ENCODE data around the gene NLRC4.

The NLRC4 gene

DNA sequence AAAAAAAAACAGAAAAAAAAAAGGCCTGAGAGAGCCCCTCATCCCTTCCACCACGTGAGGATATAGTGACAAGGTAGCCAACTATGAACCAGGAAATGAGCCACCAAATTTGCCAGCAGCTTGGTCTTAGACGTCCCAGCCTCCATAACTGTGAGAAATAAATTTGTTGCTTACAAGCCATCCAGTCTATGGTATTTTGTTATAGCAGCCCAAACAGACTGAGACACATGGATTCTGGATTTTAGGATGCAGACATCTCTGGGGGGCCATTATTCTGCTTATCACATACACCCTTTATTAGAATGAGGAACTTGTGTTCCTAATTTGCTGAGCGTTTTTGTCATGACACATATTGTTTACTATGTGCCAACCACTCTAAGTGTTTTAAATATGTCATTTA, 7.6 kb upstream of the NLRC4 start:
- H3K9me3 Mint-ChIP-seq = no peaks in the 10 kb centered on the region
- no peak overlapping the region for H3K27ac Mint-ChIP-seq
- no peaks in the 10 kb centered on the region for H3K36me3 Mint-ChIP-seq (ENCODE audit: low read depth)
- peaks cover under 1% of the 10 kb centered on the region for H3K4me1 Mint-ChIP-seq (ENCODE audit: low read depth)
- peaks cover 4% of the 10 kb centered on the region for H3K27me3 Mint-ChIP-seq (ENCODE audit: low read depth)
- no peak overlapping the region for H3K4me3 Mint-ChIP-seq

GRCh38 chr2:32271063-32271462, 6.4 kb upstream of the NLRC4 start:
- H3K4me3 Mint-ChIP-seq = no peak overlapping the region
- H3K27ac Mint-ChIP-seq = no peak overlapping the region
- no peaks in the 10 kb centered on the region for H3K4me1 Mint-ChIP-seq (ENCODE audit: low read depth)
- peaks cover 4% of the 10 kb centered on the region for H3K27me3 Mint-ChIP-seq (ENCODE audit: low read depth)
- H3K9me3 Mint-ChIP-seq = no peaks in the 10 kb centered on the region
- H3K36me3 Mint-ChIP-seq (ENCODE audit: low read depth) = no peaks in the 10 kb centered on the region

DNA sequence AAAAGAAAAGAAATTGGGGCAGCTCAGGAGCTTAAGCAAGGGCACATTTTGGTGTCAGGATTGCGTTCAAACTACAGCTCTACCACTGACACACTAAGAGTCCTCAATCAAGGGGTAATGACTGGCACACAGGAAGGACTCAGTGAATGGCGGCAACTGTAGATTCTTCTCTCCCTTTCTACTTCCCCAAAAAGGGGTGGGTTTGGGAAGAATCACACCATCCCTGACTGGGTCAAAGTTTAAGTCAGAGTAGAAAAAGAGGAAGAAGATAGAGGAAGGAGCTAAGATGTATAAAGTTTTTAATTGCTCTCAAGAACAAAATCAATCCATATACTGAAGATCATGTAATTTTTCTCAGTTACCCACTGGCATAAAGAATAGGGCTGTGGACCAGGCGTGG, 2.6 kb downstream of the NLRC4 start:
- H3K9me3 Mint-ChIP-seq = no peaks in the 10 kb centered on the region
- H3K36me3 Mint-ChIP-seq (ENCODE audit: low read depth) = no peaks in the 10 kb centered on the region
- H3K27me3 Mint-ChIP-seq (ENCODE audit: low read depth) = no peaks in the 10 kb centered on the region
- no peak overlapping the region for H3K27ac Mint-ChIP-seq
- H3K4me1 Mint-ChIP-seq (ENCODE audit: low read depth) = peaks cover 8% of the 10 kb centered on the region
- H3K4me3 Mint-ChIP-seq = no peak overlapping the region

- Mint-ChIP-seq H3K27ac (no peak overlapping the region), H3K4me1 (ENCODE audit: low read depth) (peaks cover 8% of the 10 kb centered on the region), H3K27me3 (ENCODE audit: low read depth) (no peaks in the 10 kb centered on the region), H3K4me3 (no peak overlapping the region), H3K36me3 (ENCODE audit: low read depth) (no peaks in the 10 kb centered on the region), H3K9me3 (no peaks in the 10 kb centered on the region)
Observed at GRCh38 chr2:32260376-32260775, 4.3 kb downstream of the NLRC4 start.

DNA sequence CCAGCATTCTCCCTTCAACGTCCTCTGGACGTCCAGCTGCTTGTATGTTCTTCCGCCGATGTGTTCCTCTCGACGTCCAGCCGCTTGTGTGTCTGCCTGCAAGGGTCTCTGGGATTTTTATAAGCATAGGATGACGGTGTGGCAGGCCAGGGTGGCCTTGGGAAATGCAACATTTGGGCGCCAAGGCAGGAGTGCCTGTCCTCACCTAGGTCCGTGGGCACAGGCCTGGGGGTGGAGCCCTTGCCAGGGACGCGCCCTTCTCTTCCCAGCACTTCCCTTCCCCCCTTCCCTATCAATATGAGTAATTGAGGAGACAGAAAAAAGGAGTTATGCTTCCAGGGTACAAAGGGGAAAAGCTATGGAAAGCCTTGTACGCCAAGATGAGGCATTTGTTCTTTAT, 6.4 kb downstream of the NLRC4 start:
- Mint-ChIP-seq H3K4me1 (ENCODE audit: low read depth) (peaks cover 2% of the 10 kb centered on the region), H3K36me3 (ENCODE audit: low read depth) (no peaks in the 10 kb centered on the region), H3K9me3 (no peaks in the 10 kb centered on the region), H3K27ac (no peak overlapping the region), H3K4me3 (no peak overlapping the region), H3K27me3 (ENCODE audit: low read depth) (no peaks in the 10 kb centered on the region)

GRCh38 chr2:32250290-32250689, 14.4 kb downstream of the NLRC4 start:
- Mint-ChIP-seq H3K27me3 (ENCODE audit: low read depth) (no peaks in the 10 kb centered on the region), H3K4me3 (no peak overlapping the region), H3K9me3 (no peaks in the 10 kb centered on the region), H3K27ac (no peak overlapping the region), H3K4me1 (ENCODE audit: low read depth) (no peaks in the 10 kb centered on the region), H3K36me3 (ENCODE audit: low read depth) (no peaks in the 10 kb centered on the region)

DNA sequence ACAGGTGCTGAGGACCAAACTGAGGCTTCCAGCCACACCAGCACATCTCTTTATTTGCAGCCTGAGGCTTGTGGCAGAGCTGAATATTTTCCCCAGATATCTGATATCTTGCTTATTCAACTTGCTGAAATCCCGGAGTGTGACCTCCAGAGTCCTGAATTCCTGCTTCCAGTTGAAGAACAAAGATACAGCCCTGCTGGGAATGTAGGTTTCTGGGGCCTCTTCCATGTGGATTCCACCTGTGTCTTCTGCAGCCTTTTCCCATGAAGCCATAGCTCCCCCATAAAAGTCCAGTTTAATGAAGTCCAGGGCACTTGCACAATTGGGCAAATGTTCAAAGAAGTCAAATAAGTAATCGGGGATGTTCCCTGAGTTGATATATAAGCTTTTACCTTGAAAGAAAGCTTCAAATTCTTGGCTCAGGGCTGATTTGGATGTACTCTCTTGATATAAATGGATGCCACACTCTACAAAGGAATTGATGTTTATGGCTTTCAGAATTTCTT, 14.9 kb downstream of the NLRC4 start:
- H3K36me3 Mint-ChIP-seq (ENCODE audit: low read depth) = no peaks in the 10 kb centered on the region
- no peak overlapping the region for H3K27ac Mint-ChIP-seq
- no peaks in the 10 kb centered on the region for H3K27me3 Mint-ChIP-seq (ENCODE audit: low read depth)

DNA sequence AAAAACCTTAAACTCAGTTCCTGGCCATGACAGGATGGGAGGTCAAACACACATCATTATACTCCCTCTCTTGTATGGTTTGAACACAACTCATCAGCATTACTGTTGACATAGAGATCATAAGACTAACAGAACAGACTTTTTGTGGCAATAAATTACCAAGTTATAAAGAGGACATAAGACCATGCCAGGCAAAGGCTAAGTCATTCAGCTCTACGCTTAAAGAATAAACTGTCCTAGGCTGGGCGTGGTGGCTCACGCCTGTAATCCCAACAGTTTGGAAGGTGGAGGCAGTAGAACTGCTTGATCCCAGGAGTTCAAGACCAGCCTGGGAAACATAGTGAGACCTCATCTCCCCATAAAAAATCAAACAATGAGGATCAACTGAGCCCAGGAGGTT, 16.4 kb downstream of the NLRC4 start:
- no peaks in the 10 kb centered on the region for H3K27me3 Mint-ChIP-seq (ENCODE audit: low read depth)
- H3K4me3 Mint-ChIP-seq = no peak overlapping the region
- no peaks in the 10 kb centered on the region for H3K4me1 Mint-ChIP-seq (ENCODE audit: low read depth)
- no peak overlapping the region for H3K27ac Mint-ChIP-seq
- no peaks in the 10 kb centered on the region for H3K36me3 Mint-ChIP-seq (ENCODE audit: low read depth)
- no peaks in the 10 kb centered on the region for H3K9me3 Mint-ChIP-seq

More for the DNA sequence above, 14.9 kb downstream of the NLRC4 start:
- H3K4me1 Mint-ChIP-seq (ENCODE audit: low read depth) = no peaks in the 10 kb centered on the region
- no peak overlapping the region for H3K4me3 Mint-ChIP-seq
- no peaks in the 10 kb centered on the region for H3K9me3 Mint-ChIP-seq

DNA sequence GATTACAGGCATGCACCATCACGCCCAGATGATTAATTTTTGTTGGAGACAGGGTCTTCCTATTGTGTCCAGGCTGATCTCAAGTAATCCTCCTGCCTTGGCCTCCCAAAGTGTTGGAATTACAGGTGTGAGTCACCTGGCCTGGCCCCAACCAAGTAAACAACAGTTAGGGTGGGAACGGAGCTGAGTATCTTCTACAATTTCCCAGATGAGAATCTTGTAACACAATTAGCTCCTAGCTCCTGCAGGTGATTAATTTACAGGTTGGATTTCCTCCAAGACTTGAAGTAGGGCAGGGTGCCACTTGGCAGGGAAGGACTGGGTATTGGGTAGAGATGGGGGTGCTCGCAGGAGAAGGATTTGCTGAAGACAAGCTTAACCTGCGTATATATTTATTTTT, 17.8 kb downstream of the NLRC4 start:
- H3K4me1 Mint-ChIP-seq (ENCODE audit: low read depth) = no peaks in the 10 kb centered on the region
- H3K4me3 Mint-ChIP-seq = no peak overlapping the region
- no peaks in the 10 kb centered on the region for H3K36me3 Mint-ChIP-seq (ENCODE audit: low read depth)
- H3K27me3 Mint-ChIP-seq (ENCODE audit: low read depth) = no peaks in the 10 kb centered on the region
- H3K27ac Mint-ChIP-seq = no peak overlapping the region
- H3K9me3 Mint-ChIP-seq = no peaks in the 10 kb centered on the region

- Mint-ChIP-seq H3K4me3 (no peak overlapping the region), H3K27me3 (ENCODE audit: low read depth) (no peaks in the 10 kb centered on the region), H3K27ac (no peak overlapping the region), H3K4me1 (ENCODE audit: low read depth) (no peaks in the 10 kb centered on the region), H3K9me3 (no peaks in the 10 kb centered on the region), H3K36me3 (ENCODE audit: low read depth) (no peaks in the 10 kb centered on the region)
Observed at GRCh38 chr2:32242331-32242730, 22.4 kb downstream of the NLRC4 start.

DNA sequence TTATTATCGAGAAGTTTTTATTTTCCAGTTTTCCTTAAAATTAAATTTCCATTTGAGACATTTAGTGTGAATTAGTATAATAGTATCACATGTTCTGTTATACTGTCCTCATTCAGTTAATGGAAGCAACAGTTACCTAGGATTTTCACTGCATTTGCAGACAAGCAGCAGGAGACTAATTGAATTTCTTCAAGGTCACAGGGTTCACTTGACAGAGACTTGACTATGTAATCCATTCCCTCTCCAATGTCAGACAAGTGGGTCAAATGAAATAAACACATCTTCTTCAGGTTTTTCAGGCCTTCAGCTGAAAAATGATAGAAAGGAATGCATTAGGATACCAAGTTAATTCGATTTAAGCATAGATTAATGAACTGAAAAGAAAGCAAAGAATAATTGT, 26.7 kb downstream of the NLRC4 start:
- no peak overlapping the region for H3K27ac Mint-ChIP-seq
- H3K27me3 Mint-ChIP-seq (ENCODE audit: low read depth) = no peaks in the 10 kb centered on the region
- H3K36me3 Mint-ChIP-seq (ENCODE audit: low read depth) = peaks cover 1% of the 10 kb centered on the region
- no peaks in the 10 kb centered on the region for H3K9me3 Mint-ChIP-seq
- no peak overlapping the region for H3K4me3 Mint-ChIP-seq
- H3K4me1 Mint-ChIP-seq (ENCODE audit: low read depth) = no peaks in the 10 kb centered on the region

DNA sequence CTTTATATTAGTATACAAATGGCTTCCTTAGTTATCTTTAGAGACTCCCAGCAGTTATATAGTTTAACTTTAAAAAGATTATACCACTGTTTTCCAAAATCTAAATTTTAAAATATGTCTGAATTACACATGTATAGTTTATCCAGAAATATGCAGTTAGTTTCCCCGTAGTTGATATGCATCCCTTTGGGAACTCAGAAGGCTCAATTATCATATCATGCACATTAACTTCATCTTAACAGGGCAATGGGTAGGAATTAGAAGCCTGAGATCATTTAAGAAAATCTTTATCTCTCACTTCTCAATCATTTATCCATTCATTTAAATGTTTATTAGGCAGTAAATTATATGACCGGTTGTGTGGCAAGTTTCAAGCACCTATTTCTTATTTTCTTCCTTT, 27.2 kb downstream of the NLRC4 start:
- Mint-ChIP-seq H3K9me3 (no peaks in the 10 kb centered on the region), H3K4me3 (no peak overlapping the region)

GRCh38 chr2:32235315-32235714, 29.4 kb downstream of the NLRC4 start:
- H3K27ac Mint-ChIP-seq = no peak overlapping the region
- H3K36me3 Mint-ChIP-seq (ENCODE audit: low read depth) = peaks cover 4% of the 10 kb centered on the region

More for the DNA sequence above, 27.2 kb downstream of the NLRC4 start:
- Mint-ChIP-seq H3K36me3 (ENCODE audit: low read depth) (peaks cover 2% of the 10 kb centered on the region), H3K4me1 (ENCODE audit: low read depth) (no peaks in the 10 kb centered on the region), H3K27ac (no peak overlapping the region), H3K27me3 (ENCODE audit: low read depth) (no peaks in the 10 kb centered on the region)

GRCh38 chr2:32231959-32232358, 32.7 kb downstream of the NLRC4 start:
- no peaks in the 10 kb centered on the region for H3K4me1 Mint-ChIP-seq (ENCODE audit: low read depth)
- no peak overlapping the region for H3K27ac Mint-ChIP-seq
- H3K4me3 Mint-ChIP-seq = no peak overlapping the region
- peaks cover 6% of the 10 kb centered on the region for H3K36me3 Mint-ChIP-seq (ENCODE audit: low read depth)
- no peaks in the 10 kb centered on the region for H3K27me3 Mint-ChIP-seq (ENCODE audit: low read depth)
- no peaks in the 10 kb centered on the region for H3K9me3 Mint-ChIP-seq

More at GRCh38 chr2:32235315-32235714, 29.4 kb downstream of the NLRC4 start:
- H3K4me3 Mint-ChIP-seq = no peak overlapping the region
- no peaks in the 10 kb centered on the region for H3K27me3 Mint-ChIP-seq (ENCODE audit: low read depth)
- no peaks in the 10 kb centered on the region for H3K4me1 Mint-ChIP-seq (ENCODE audit: low read depth)
- H3K9me3 Mint-ChIP-seq = no peaks in the 10 kb centered on the region

DNA sequence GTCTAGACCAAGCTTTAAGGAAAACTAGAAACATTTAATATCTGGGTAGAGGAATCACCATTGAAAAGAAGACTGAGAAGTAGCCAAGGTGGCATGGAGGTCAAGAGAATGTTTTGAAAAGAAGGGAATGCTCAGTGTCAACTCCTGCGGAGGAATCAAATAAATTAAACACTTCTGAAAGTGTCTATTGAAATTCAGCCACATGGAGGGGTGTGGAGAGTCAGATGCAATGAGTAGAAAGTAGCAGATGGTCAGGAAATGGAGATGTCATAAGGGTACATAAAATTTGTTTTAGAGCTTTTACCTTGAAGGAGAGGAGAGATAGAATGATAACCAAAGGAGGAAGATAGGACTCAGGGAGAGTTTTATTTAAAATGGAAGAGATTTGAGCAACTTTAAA, 35.1 kb downstream of the NLRC4 start:
- no peaks in the 10 kb centered on the region for H3K9me3 Mint-ChIP-seq

DNA sequence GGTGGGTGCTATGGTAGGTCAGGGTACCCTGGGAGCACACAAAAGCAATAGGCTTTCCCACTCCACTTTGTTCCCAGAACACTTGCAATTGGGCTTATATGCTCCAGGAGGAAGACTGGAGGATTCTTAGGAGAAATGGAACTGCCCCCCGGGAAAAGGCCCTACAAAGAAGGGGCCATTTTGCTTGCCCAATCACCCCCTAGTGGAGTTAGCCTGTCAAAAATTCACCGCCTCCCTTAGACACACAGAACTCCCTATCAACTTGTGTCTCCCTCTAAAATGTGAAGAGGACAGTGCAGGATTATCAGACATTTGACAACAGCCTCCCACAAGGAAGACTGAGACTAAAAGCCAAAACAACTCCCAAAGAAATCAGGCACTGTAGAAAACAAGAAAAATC, 36.5 kb downstream of the NLRC4 start:
- H3K4me3 Mint-ChIP-seq = no peak overlapping the region
- no peaks in the 10 kb centered on the region for H3K4me1 Mint-ChIP-seq (ENCODE audit: low read depth)
- H3K27me3 Mint-ChIP-seq (ENCODE audit: low read depth) = no peaks in the 10 kb centered on the region
- H3K36me3 Mint-ChIP-seq (ENCODE audit: low read depth) = peaks cover 11% of the 10 kb centered on the region
- no peaks in the 10 kb centered on the region for H3K9me3 Mint-ChIP-seq
- H3K27ac Mint-ChIP-seq = no peak overlapping the region

More for the DNA sequence above, 35.1 kb downstream of the NLRC4 start:
- Mint-ChIP-seq H3K4me1 (ENCODE audit: low read depth) (no peaks in the 10 kb centered on the region), H3K4me3 (no peak overlapping the region), H3K27ac (no peak overlapping the region), H3K36me3 (ENCODE audit: low read depth) (peaks cover 11% of the 10 kb centered on the region), H3K27me3 (ENCODE audit: low read depth) (no peaks in the 10 kb centered on the region)

All from T-helper 1 cell treated with Interleukin-12 subunit alpha and Interleukin-12 subunit beta and Interleukin-4 antibody, amounts not matched to agents 30 μg/mL and 1 μg/mL, for 36 hours (primary cell).